ENCODE results near the gene BAAT. TPM values are rescaled to one million over a fixed set of nuclear protein-coding genes. Genes with fewer than 3 reads are reported as not detected.

The BAAT gene
- total and polyA plus RNA-seq, 2 of the 13 experiments (the other 11 are each of a cell fraction or from before 2014, with no cell fraction given): 0.71 to 7.9 TPM

DNA sequence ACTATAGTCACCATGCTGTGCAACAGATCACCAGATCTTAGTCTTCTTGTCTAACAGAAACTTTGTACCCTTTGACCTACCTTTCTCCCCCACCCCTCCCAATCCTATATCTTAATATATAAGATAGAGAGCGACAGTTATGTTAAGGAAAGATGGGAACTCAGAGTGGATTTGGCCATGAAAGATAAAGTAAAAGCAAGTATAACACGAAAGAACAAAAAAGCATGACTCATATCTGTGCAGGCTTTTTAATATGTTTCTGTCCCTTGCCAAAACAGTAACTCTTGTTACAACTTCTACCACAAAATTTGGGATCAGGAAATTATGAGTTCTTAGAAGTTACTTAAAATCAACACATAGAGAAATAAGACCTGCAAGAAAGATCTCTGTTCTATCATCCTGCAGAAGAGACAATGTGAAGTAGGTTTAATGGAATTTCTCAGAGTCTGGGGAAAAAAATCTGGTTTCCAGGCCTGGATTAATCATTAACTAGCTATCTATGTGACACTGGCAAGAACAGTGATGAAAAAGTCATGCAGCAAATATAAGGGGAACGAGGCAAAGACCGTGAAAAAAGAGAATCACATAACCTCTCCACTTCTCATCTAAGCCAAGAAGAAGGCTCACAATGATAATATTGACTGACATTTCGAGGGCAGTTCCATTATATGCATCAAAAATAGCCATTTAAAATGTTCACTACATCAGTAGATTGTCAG lies 18.6 kb downstream of the BAAT start (continued):
- TF ChIP-seq ZKSCAN8 (CRISPR knock-in tag; IDR thresholded peaks at IDR 0.05; ENCODE audit: borderline replicate concordance) (0 out of 2 replicates have a peak, but pooled peaks have one; percentile 16), HNF4A (CRISPR knock-in tag; IDR thresholded peaks at IDR 0.05) (0 out of 2 replicates have a peak, but pooled peaks have one; percentile 3), PCBP2 (optimal IDR thresholded peaks at IDR 0.05; ENCODE audit: low read depth, low read length, poor library complexity, severe bottlenecking) (no peak), ZNF205 (CRISPR knock-in tag; IDR thresholded peaks at IDR 0.05) (no peak), SOX6 (IDR thresholded peaks at IDR 0.05) (no peak), SOX6 (CRISPR knock-in tag; IDR thresholded peaks at IDR 0.05) (peak; percentile 68; the same call in 1 of the 2 replicates), HMG20A (CRISPR knock-in tag; IDR thresholded peaks at IDR 0.05; ENCODE audit: borderline replicate concordance) (peak; percentile 52; the same call in 1 of the 2 replicates), HNF4G (IDR thresholded peaks at IDR 0.05; ENCODE audit: borderline replicate concordance, low read depth, low read length) (no peak), HNF4G (CRISPR knock-in tag; IDR thresholded peaks at IDR 0.05; ENCODE audit: borderline replicate concordance, low read depth) (no peak), ZNF317 (CRISPR knock-in tag; IDR thresholded peaks at IDR 0.05) (0 out of 2 replicates have a peak, but pooled peaks have one; percentile 25), ZNF136 (CRISPR knock-in tag; IDR thresholded peaks at IDR 0.05; ENCODE audit: low read depth) (no peak; the same call in 1 of the 2 replicates), ERF (CRISPR knock-in tag; IDR thresholded peaks at IDR 0.05) (0 out of 2 replicates have a peak, but pooled peaks have one; percentile 41), NR2F2 (IDR thresholded peaks at IDR 0.05; ENCODE audit: borderline replicate concordance, low read depth) (no peak; the same call in 1 of the 2 replicates), ZNF772 (CRISPR knock-in tag; IDR thresholded peaks at IDR 0.05) (peak; percentile 34; the same call in 1 of the 2 replicates), NKX3-1 (CRISPR knock-in tag; IDR thresholded peaks at IDR 0.05) (0 out of 2 replicates have a peak, but pooled peaks have one; percentile 52), POLR2G (IDR thresholded peaks at IDR 0.05; ENCODE audit: low read depth, low read length) (0 out of 2 replicates have a peak, but pooled peaks have one; percentile 45), THAP8 (CRISPR knock-in tag; IDR thresholded peaks at IDR 0.05; ENCODE audit: borderline replicate concordance) (no peak), PAWR (CRISPR knock-in tag; IDR thresholded peaks at IDR 0.05; ENCODE audit: borderline replicate concordance) (no peak), SUZ12 (IDR thresholded peaks at IDR 0.05; ENCODE audit: low read depth, low read length) (no peak), ZNF766 (CRISPR knock-in tag; IDR thresholded peaks at IDR 0.05; ENCODE audit: borderline replicate concordance) (no peak), ZFYVE20 (CRISPR knock-in tag; IDR thresholded peaks at IDR 0.05; ENCODE audit: borderline replicate concordance, low read depth) (no peak), KDM2A (CRISPR knock-in tag; IDR thresholded peaks at IDR 0.05; ENCODE audit: borderline replicate concordance, low read depth) (no peak), ZNF891 (CRISPR knock-in tag; IDR thresholded peaks at IDR 0.05) (no peak)
- TF ChIP-seq, protein P1, sequence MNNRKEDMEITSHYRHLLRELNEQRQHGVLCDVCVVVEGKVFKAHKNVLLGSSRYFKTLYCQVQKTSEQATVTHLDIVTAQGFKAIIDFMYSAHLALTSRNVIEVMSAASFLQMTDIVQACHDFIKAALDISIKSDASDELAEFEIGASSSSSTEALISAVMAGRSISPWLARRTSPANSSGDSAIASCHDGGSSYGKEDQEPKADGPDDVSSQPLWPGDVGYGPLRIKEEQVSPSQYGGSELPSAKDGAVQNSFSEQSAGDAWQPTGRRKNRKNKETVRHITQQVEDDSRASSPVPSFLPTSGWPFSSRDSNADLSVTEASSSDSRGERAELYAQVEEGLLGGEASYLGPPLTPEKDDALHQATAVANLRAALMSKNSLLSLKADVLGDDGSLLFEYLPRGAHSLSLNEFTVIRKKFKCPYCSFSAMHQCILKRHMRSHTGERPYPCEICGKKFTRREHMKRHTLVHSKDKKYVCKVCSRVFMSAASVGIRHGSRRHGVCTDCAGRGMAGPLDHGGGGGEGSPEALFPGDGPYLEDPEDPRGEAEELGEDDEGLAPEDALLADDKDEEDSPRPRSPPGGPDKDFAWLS (CRISPR knock-in tag; IDR thresholded peaks at IDR 0.05; ENCODE audit: borderline replicate concordance): no peak
- TF ChIP-seq, protein P2, sequence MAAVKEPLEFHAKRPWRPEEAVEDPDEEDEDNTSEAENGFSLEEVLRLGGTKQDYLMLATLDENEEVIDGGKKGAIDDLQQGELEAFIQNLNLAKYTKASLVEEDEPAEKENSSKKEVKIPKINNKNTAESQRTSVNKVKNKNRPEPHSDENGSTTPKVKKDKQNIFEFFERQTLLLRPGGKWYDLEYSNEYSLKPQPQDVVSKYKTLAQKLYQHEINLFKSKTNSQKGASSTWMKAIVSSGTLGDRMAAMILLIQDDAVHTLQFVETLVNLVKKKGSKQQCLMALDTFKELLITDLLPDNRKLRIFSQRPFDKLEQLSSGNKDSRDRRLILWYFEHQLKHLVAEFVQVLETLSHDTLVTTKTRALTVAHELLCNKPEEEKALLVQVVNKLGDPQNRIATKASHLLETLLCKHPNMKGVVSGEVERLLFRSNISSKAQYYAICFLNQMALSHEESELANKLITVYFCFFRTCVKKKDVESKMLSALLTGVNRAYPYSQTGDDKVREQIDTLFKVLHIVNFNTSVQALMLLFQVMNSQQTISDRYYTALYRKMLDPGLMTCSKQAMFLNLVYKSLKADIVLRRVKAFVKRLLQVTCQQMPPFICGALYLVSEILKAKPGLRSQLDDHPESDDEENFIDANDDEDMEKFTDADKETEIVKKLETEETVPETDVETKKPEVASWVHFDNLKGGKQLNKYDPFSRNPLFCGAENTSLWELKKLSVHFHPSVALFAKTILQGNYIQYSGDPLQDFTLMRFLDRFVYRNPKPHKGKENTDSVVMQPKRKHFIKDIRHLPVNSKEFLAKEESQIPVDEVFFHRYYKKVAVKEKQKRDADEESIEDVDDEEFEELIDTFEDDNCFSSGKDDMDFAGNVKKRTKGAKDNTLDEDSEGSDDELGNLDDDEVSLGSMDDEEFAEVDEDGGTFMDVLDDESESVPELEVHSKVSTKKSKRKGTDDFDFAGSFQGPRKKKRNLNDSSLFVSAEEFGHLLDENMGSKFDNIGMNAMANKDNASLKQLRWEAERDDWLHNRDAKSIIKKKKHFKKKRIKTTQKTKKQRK (IDR thresholded peaks at IDR 0.05; ENCODE audit: low read length): no peak

Measured in HepG2 (cell line).